ENCODE data around the gene NOVA2. TPM values are rescaled to one million over a fixed set of nuclear protein-coding genes. Genes with fewer than 3 reads are reported as not detected.

Gene NOVA2
- total RNA-seq, 2 donors from 2014 or later, result 1.5 to 3.9 TPM

GRCh38 chr19:45924891-45925447, 48.7 kb downstream of the NOVA2 start:
- no peak overlapping the region for H3K27ac ChIP-seq
- H3K36me3 ChIP-seq, result no peaks in the 10 kb centered on the region
- H3K27me3 ChIP-seq, result no peaks in the 10 kb centered on the region
- no peak for TF ChIP-seq CTCF (IDR thresholded peaks at IDR 0.05)
- peaks cover 0 to 4% of the 10 kb centered on the region in 2 donors for H3K4me1 ChIP-seq
- H3K4me3 ChIP-seq, result no peak overlapping the region
- no peaks in the 10 kb centered on the region for H3K9me3 ChIP-seq
- no peak for DNase-seq (ENCODE audit: low spot score)

GRCh38 chr19:45922281-45922680, 51.4 kb downstream of the NOVA2 start:
- DNase-seq (ENCODE audit: low spot score), result no peak
- H3K36me3 ChIP-seq, result no peaks in the 10 kb centered on the region

DNA sequence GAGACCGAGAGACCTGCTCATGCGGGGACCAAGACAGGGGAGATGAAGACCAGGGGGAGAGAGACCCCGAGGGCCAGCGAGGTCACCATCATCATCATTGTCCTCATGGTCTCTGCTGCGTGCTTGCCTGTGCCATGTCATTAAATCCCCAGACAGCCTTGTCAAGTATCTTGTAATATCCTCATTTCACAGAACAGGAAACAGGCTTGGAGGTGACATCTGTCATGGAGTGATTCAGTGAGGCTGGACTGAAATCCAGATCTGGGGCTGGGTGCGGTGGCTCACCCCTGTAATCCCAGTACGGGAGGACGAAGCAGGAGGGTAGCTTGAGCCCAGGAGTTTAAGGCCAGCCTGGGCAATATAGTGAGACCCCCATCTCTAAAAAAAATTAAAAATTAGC, 53.2 kb downstream of the NOVA2 start:
- H3K9me3 ChIP-seq, result no peaks in the 10 kb centered on the region
- DNase-seq (ENCODE audit: low spot score), result no peak
- no peak overlapping the region for H3K4me3 ChIP-seq
- no peaks in the 10 kb centered on the region for H3K4me1 ChIP-seq
- no peak for TF ChIP-seq CTCF (IDR thresholded peaks at IDR 0.05)
- H3K27ac ChIP-seq, result no peak overlapping the region
- H3K36me3 ChIP-seq, result no peaks in the 10 kb centered on the region
- H3K27me3 ChIP-seq, result no peaks in the 10 kb centered on the region

More at GRCh38 chr19:45922281-45922680, 51.4 kb downstream of the NOVA2 start:
- TF ChIP-seq CTCF (IDR thresholded peaks at IDR 0.05), result no peak
- H3K4me3 ChIP-seq, result no peak overlapping the region
- H3K27ac ChIP-seq, result no peak overlapping the region
- H3K4me1 ChIP-seq, result no peaks in the 10 kb centered on the region
- no peaks in the 10 kb centered on the region for H3K27me3 ChIP-seq
- no peaks in the 10 kb centered on the region for H3K9me3 ChIP-seq

DNA sequence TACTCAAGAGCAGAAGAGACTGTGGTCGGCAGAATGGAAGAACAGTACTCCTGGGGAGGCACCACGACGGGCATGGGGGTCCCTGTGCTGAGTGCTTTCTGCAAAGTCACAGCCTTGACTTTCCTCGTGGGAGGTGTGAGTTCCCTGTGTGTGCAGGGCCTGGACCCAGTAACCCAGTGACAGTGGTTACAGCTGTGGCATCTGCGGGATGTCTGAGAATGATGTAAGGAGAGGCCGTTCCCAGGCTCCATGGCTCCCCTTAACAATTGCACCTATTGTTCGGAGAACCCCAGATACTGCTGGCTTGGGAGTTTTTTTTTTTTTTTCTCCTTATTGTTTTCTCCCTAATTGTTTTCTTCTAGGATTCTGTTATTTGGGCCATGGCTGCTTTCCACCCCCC, 54.0 kb downstream of the NOVA2 start:
- Histone ChIP-seq H3K27ac (no peak overlapping the region), H3K9me3 (no peaks in the 10 kb centered on the region), H3K36me3 (no peaks in the 10 kb centered on the region), H3K27me3 (no peaks in the 10 kb centered on the region), H3K4me3 (no peak overlapping the region), H3K4me1 (no peaks in the 10 kb centered on the region)
- no peak for TF ChIP-seq CTCF (IDR thresholded peaks at IDR 0.05)
- DNase-seq (ENCODE audit: low spot score), result no peak

DNA sequence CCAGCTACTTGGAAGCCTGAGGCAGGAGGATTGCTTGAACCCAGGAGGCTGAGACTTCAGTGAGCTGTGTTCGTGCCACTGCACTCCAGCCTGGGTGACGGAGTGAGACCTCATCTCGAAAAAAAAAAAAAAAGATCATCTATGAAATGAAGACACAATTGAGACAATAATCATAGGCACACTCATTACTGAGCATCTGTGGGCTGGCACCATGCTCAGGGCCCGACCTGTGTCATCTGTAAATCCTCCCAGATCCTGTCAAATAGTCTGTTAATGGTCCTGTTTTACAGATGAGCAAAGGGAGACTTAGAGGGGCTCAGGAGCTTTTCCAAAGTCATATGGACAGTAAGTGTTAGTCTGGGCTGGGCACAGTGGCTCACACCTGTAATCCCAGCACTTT, 54.9 kb downstream of the NOVA2 start:
- Histone ChIP-seq H3K4me1 (no peaks in the 10 kb centered on the region), H3K4me3 (no peak overlapping the region), H3K27ac (no peak overlapping the region), H3K27me3 (no peaks in the 10 kb centered on the region), H3K9me3 (no peaks in the 10 kb centered on the region), H3K36me3 (no peaks in the 10 kb centered on the region)
- DNase-seq (ENCODE audit: low spot score), result no peak
- no peak for TF ChIP-seq CTCF (IDR thresholded peaks at IDR 0.05)

DNA sequence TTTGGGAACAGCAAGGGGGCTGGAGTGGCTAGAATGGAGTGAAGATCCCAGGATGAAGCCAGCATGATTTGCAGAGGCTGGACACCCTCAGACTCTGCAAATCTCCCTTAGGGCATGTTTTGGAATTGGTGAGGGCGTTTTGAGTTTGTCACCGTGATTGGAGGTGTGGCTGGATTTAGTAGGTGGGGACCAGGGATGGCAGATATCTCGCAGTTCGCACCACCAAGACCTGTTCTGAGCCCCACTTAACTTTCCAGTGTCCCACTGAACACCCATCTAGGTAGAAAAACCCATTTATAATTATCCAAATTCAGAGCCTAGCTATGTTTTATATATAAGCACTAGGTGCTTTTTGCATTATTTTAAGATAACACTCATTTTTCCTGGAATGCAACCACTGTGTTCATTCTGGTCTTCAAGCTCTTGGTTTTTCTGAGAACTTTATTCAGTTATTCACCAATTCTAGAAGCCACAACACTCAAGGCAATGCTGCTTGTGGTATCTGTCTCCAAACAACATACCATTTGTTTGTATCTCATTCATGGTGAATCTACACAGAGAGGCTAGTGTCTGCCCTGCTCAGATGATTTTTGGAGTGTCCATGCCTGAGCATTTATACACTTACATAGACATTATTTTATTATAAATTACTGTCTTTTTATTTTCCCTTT, 56.1 kb downstream of the NOVA2 start:
- Histone ChIP-seq H3K4me1 (no peaks in the 10 kb centered on the region), H3K27ac (no peak overlapping the region), H3K9me3 (no peaks in the 10 kb centered on the region), H3K4me3 (no peak overlapping the region), H3K36me3 (no peaks in the 10 kb centered on the region), H3K27me3 (no peaks in the 10 kb centered on the region)
- no peak for TF ChIP-seq CTCF (IDR thresholded peaks at IDR 0.05)
- no peak for DNase-seq (ENCODE audit: low spot score)
